Neuron (in vitro differentiated cells): ENCODE measurements around the gene ABHD11.
"Not testable (repeated sequence)": the region's sequence is repeated elsewhere in the genome, so short reads cannot be mapped to it uniquely, and the experiment has no call there.

ENCODE experiments used
- H2AFZ ChIP-seq: one replicate; pipeline ENCODE4 v1.6.1; 2013; ENCODE audit warnings: low read depth, mild to moderate bottlenecking, inconsistent platforms, low read length, moderate library complexity
- H3K27me3 ChIP-seq: one replicate; pipeline ENCODE4 v1.6.1; 2013; ENCODE audit warnings: low read length; ENCODE audit not compliant: insufficient read depth
- H3K36me3 ChIP-seq: one replicate; pipeline ENCODE4 v1.6.1; 2013; ENCODE audit warnings: low read length; ENCODE audit not compliant: insufficient read depth
- H3K4me1 ChIP-seq: one replicate; pipeline ENCODE4 v1.6.1; 2013; ENCODE audit warnings: low read length; ENCODE audit not compliant: insufficient read depth
- H3K4me3 ChIP-seq: 2 replicates; pipeline ENCODE4 v1.5.1; 2013; ENCODE audit warnings: mild to moderate bottlenecking, low read length, moderate library complexity
- H3K9me3 ChIP-seq: one replicate; pipeline ENCODE4 v1.6.1; 2013; ENCODE audit warnings: low read length

ABHD11 gene

GRCh38 chr7:73738220-73738611, 386 bp downstream of the ABHD11 start:
- Histone ChIP-seq H3K36me3 (peaks cover 10% of the 10 kb centered on the region), H2AFZ (peak overlapping the region; percentile 63)

GRCh38 chr7:73737491-73738219, 947 bp downstream of the ABHD11 start:
- H3K36me3 ChIP-seq, result peaks cover 10% of the 10 kb centered on the region
- H2AFZ ChIP-seq, result no peak overlapping the region
- peak overlapping the region; percentile 60 for H3K4me3 ChIP-seq

More at GRCh38 chr7:73738220-73738611, 386 bp downstream of the ABHD11 start:
- Histone ChIP-seq H3K9me3 (no peaks in the 10 kb centered on the region), H3K4me1 (peaks cover 28% of the 10 kb centered on the region), H3K27me3 (no peaks in the 10 kb centered on the region), H3K4me3 (peak overlapping the region; percentile 60)

GRCh38 chr7:73736885-73737284, 1.7 kb downstream of the ABHD11 start:
- Histone ChIP-seq H3K4me3 (no peak overlapping the region), H3K4me1 (peaks cover 14% of the 10 kb centered on the region), H3K9me3 (no peaks in the 10 kb centered on the region), H3K27me3 (no peaks in the 10 kb centered on the region), H2AFZ (no peak overlapping the region), H3K36me3 (peaks cover 10% of the 10 kb centered on the region)

More at GRCh38 chr7:73737491-73738219, 947 bp downstream of the ABHD11 start:
- Histone ChIP-seq H3K4me1 (peaks cover 22% of the 10 kb centered on the region), H3K27me3 (no peaks in the 10 kb centered on the region), H3K9me3 (no peaks in the 10 kb centered on the region)

GRCh38 chr7:73735528-73735905, 3.1 kb downstream of the ABHD11 start:
- H3K4me3 ChIP-seq, result no peak overlapping the region
- peaks cover 10% of the 10 kb centered on the region for H3K36me3 ChIP-seq
- peaks cover 12% of the 10 kb centered on the region for H3K4me1 ChIP-seq
- no peaks in the 10 kb centered on the region for H3K9me3 ChIP-seq
- no peaks in the 10 kb centered on the region for H3K27me3 ChIP-seq
- H2AFZ ChIP-seq, result no peak overlapping the region

- Histone ChIP-seq H3K27me3 (no peaks in the 10 kb centered on the region), H3K4me1 (peaks cover 14% of the 10 kb centered on the region), H3K9me3 (no peaks in the 10 kb centered on the region), H2AFZ (no peak overlapping the region), H3K36me3 (peaks cover 10% of the 10 kb centered on the region), H3K4me3 (no peak overlapping the region)
These were observed 3.7 kb downstream of the ABHD11 start for GRCh38 chr7:73734619-73735527.

- H3K27me3 ChIP-seq, result no peaks in the 10 kb centered on the region
- no peaks in the 10 kb centered on the region for H3K9me3 ChIP-seq
- H2AFZ ChIP-seq, result no peak overlapping the region
These were observed 6.2 kb downstream of the ABHD11 start for GRCh38 chr7:73732397-73732796.

GRCh38 chr7:73730485-73730884, 8.1 kb downstream of the ABHD11 start:
- H2AFZ ChIP-seq, result no peak overlapping the region
- H3K27me3 ChIP-seq, result no peaks in the 10 kb centered on the region
- H3K36me3 ChIP-seq, result no peaks in the 10 kb centered on the region
- H3K4me3 ChIP-seq, result no peak overlapping the region
- H3K4me1 ChIP-seq, result peaks cover 3% of the 10 kb centered on the region
- no peaks in the 10 kb centered on the region for H3K9me3 ChIP-seq

More at GRCh38 chr7:73732397-73732796, 6.2 kb downstream of the ABHD11 start:
- H3K4me1 ChIP-seq, result peaks cover 3% of the 10 kb centered on the region
- H3K36me3 ChIP-seq, result peaks cover 10% of the 10 kb centered on the region
- no peak overlapping the region for H3K4me3 ChIP-seq

- no peaks in the 10 kb centered on the region for H3K36me3 ChIP-seq
- peaks cover 3% of the 10 kb centered on the region for H3K4me1 ChIP-seq
- no peaks in the 10 kb centered on the region for H3K9me3 ChIP-seq
- H3K27me3 ChIP-seq, result no peaks in the 10 kb centered on the region
- H2AFZ ChIP-seq, result no peak overlapping the region
- H3K4me3 ChIP-seq, result no peak overlapping the region
These were observed 10.1 kb downstream of the ABHD11 start for GRCh38 chr7:73728551-73728950.

- Histone ChIP-seq H3K4me1 (peaks cover 3% of the 10 kb centered on the region), H3K4me3 (no peak overlapping the region), H2AFZ (no peak overlapping the region)
These were observed 10.7 kb downstream of the ABHD11 start for GRCh38 chr7:73727952-73728351.

GRCh38 chr7:73726083-73726466, 12.5 kb downstream of the ABHD11 start:
- Histone ChIP-seq H3K27me3 (peaks cover 3% of the 10 kb centered on the region), H3K4me1 (peaks cover 3% of the 10 kb centered on the region), H3K9me3 (no peaks in the 10 kb centered on the region), H3K4me3 (no peak overlapping the region), H2AFZ (no peak overlapping the region), H3K36me3 (no peaks in the 10 kb centered on the region)

More at GRCh38 chr7:73727952-73728351, 10.7 kb downstream of the ABHD11 start:
- no peaks in the 10 kb centered on the region for H3K36me3 ChIP-seq
- H3K9me3 ChIP-seq, result no peaks in the 10 kb centered on the region
- H3K27me3 ChIP-seq, result no peaks in the 10 kb centered on the region

GRCh38 chr7:73723813-73724212, 14.8 kb downstream of the ABHD11 start:
- Histone ChIP-seq H3K4me3 (no peak overlapping the region), H3K36me3 (no peaks in the 10 kb centered on the region), H2AFZ (no peak overlapping the region), H3K9me3 (no peaks in the 10 kb centered on the region), H3K27me3 (peaks cover 3% of the 10 kb centered on the region), H3K4me1 (no peaks in the 10 kb centered on the region)

- H3K27me3 ChIP-seq, result peaks cover 3% of the 10 kb centered on the region
- no peak overlapping the region for H2AFZ ChIP-seq
- no peaks in the 10 kb centered on the region for H3K36me3 ChIP-seq
- H3K4me3 ChIP-seq, result no peak overlapping the region
- no peaks in the 10 kb centered on the region for H3K9me3 ChIP-seq
- H3K4me1 ChIP-seq, result peaks cover 4% of the 10 kb centered on the region
These were observed 15.8 kb downstream of the ABHD11 start for GRCh38 chr7:73722785-73723184.

- not testable (repeated sequence) for H2AFZ ChIP-seq, H3K36me3 ChIP-seq, H3K4me3 ChIP-seq, H3K4me1 ChIP-seq, H3K27me3 ChIP-seq, H3K9me3 ChIP-seq
These were observed 16.4 kb downstream of the ABHD11 start for GRCh38 chr7:73722182-73722581.
